ENCODE results near the gene LRRC73.
"Not testable (repeated sequence)": the region's sequence is repeated elsewhere in the genome, so short reads cannot be mapped to it uniquely, and the experiment has no call there.

The LRRC73 gene

GRCh38 chr6:43491750-43492661, 18.1 kb downstream of the LRRC73 start:
- peak; percentile 28 for DNase-seq

DNA sequence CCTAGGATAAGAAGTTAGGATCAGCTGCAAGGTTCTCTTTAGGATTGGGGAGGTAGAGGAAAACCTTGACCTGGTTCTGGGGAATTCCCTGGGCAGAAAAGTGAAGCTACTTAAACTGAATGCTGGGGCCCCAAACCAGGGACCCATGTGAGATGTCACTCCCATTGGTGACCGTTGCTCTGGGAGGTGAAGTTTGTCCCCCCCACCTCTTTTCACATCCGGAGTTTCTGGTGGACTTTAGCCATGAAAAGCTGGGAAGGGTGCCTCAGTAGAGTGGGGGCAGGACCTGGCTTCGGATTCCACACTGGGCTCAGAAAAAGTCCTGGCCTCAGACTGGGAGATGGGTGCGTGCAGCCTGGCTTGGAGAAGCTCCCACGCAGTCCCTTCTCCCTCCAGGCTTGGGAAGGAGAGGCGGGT, 19.6 kb downstream of the LRRC73 start:
- DNase-seq: no peak

- DNase-seq: peak; percentile 62
These were observed 20.7 kb downstream of the LRRC73 start for GRCh38 chr6:43489277-43490072.

GRCh38 chr6:43488667-43489276, 21.4 kb downstream of the LRRC73 start:
- no peak for DNase-seq

GRCh38 chr6:43481591-43482236, 28.4 kb downstream of the LRRC73 start:
- DNase-seq: no peak

- DNase-seq: no peak
These were observed 29.1 kb downstream of the LRRC73 start for GRCh38 chr6:43481075-43481474.

DNA sequence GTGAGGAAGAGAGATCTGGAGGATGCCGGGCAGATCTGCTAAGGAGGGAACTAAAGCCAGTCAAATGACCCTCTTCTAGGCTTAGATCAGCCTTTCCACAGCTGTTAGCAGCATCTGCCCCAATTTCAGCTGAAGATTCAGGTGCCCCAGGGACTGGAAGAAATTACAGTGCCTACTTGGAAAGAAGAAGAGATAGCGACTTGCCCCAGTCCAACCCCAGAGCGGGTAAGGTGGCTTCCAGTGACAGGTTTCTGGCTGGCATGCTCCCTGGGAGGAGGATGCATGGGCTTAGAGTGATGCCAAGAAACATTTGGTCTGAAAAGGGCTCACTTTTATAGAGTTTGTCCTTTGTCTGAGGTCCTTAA, 32.2 kb downstream of the LRRC73 start:
- no peak for DNase-seq

- peak; percentile 96 for DNase-seq
These were observed 32.7 kb downstream of the LRRC73 start, which contains the start of gene TJAP1 for GRCh38 chr6:43477235-43478007. TJAP1 (plus strand) TSS chr6:43477570; CDS start chr6:43499002, 21,432 bp downstream.

DNA sequence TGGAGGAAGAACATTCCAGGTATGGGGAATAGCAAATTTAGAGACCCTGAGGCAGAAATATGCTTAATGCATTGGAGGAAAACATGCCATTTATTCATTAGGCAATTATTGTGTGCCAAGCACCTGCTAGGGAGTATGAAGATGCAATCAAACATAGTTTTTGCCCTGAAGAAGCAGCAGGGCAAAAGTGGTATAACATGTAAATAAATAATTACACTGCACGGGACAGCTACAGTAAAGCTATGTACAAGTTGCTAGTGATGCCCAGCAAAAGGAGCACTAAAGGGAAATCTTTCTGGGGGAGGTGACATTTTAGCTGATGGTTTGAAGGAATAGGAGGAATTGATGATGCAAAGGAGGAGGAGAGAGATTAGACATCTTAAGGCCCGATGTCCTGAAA, 33.4 kb downstream of the LRRC73 start:
- peak; percentile 14 for DNase-seq

DNA sequence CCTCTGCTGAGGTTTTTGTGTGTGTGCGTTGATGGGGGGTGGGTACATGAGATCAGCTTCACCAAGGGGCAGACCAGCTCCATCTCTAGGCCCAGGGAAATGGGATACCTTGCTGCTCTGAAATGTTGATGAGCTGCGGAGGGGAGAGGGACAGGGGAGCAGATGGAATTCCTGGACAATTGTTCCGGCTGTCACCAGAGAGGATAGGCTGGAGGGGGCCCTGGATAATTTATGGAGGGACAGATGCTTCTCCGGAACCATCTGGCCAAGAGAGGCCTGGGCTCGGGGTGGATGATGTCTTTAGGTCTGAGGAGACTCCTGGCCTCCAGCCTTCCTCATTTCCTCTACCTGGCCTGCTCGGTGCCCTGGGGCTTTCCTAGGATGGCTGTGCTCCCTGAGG, 34.6 kb downstream of the LRRC73 start:
- DNase-seq: peak; percentile 46

- no peak for DNase-seq
These were observed 37.6 kb downstream of the LRRC73 start for GRCh38 chr6:43472515-43472914.

DNA sequence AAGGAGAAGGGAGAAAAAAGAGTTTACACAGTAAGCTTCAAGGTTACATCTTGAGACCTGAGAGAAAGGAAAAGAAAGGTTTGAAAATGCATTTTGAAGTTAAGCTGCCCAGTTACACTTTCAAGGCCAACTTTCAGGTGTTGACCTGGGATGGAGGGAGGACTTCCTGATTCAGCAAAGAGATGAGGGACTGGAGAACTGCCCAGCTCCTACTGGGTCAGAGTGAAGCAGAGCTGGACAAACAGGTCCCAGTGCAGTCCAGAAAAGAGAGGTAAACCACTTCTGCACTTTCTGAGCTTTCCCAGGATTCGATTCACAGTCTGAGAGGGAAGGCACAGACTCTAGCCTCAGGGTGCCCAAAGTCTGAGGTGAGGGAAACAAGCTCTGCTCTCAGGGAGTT, 38.7 kb downstream of the LRRC73 start:
- no peak for DNase-seq

DNA sequence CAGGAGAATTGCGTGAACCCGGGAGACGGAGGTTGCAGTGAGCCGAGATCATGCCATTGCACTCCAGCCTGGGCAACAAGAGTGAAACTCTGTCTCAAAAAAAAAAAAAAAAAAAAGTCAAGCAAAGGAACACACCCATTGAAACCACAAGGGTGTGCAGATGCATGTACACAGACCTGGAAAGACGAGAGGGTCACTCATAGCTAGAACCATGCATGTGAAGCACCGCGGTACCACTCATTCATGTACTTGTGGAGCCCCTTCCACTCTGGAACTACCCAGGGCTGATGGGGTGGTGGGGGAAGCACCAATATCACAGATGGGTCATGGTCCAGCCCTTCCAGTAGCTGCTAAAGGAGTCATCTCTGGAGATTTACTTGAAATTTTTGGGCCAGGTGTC, 40.2 kb downstream of the LRRC73 start:
- DNase-seq: no peak

DNA sequence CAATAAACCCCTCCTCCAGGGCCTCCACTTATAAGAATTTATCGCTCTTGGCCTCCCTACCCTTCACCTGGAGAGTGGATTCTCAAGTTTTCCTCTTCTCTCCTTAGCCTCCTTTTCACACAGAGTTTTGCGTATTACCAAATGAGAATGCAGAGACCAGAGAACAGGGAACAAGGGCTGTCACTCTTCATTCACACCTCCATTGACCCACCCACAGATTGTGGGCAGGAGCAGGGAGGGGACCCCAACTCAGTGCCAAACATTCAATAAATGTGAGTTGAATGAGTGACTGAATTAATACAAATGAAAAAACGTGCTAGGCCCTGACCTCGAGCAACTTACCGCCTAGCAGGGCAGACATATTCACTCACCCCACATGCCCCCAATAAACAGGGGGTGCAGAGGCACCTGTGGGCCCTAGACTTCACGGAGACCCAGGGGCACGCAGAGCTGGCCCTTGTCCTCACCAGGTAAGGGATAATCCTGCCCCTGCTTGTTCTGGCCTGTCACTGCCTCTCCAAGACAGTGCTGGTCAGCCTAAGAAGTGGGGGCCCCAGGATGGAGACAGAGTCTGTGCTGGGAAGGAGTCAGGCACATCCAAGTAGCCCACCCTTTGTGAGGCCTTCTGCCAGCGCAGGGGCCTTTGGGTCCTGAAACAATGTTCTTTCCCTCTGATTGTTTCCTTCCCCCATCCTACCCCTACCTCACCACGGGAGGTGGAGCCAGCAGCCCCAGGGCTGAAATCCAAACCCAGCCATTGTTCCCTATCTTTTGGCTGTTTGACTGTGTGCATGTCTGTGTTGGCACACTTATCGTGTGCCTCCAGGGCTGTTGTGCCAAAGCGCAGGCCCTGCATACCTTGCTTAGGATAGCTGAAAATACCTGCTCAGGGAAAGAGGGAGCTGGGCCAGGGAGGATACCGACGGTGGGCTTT, 41.1 kb downstream of the LRRC73 start:
- no peak for DNase-seq

DNA sequence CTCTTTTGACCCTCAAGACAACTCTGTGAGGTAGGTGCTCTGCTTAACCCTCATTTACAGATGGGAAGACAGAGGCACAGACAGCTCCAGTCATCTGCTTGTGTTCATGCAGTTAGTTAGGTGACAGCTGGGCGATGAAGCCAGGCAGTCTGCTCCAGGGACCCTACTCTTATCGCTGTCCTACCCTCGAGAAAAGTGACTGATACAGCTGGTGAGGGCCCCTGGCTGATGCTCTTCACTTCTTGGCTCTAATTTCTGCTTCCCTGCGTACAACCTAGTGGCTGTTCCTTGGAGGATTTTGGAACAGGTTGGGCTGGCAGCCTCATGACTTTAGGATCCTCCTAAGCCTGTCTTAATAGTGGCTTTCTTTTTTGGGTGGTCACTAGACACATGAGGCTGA, 41.9 kb downstream of the LRRC73 start:
- DNase-seq: no peak

- no peak for DNase-seq
These were observed 42.4 kb downstream of the LRRC73 start for GRCh38 chr6:43467752-43468151.

GRCh38 chr6:43467265-43467664, 42.9 kb downstream of the LRRC73 start:
- DNase-seq: not testable (repeated sequence)

DNA sequence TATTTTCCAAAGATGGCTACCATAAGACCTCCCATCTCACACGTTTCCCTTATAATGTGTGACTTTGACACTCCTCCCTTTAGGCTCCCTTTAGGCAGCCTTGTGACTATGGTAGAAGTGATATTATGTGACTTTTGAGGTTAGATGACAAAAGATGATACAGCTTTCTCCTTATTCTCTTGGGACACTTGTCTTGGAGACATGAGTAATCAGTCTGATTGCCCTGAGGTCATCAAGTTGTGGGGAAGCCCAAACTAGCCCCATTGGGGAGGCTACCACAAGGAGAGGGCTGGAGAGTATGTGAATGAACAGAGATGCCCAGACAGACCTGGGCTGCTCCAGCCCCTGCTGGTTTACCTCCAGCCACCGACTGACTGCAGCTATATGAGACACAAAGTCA, 44.2 kb downstream of the LRRC73 start:
- DNase-seq: no peak

- DNase-seq: no peak
These were observed 45.8 kb downstream of the LRRC73 start for GRCh38 chr6:43464337-43464736.

DNA sequence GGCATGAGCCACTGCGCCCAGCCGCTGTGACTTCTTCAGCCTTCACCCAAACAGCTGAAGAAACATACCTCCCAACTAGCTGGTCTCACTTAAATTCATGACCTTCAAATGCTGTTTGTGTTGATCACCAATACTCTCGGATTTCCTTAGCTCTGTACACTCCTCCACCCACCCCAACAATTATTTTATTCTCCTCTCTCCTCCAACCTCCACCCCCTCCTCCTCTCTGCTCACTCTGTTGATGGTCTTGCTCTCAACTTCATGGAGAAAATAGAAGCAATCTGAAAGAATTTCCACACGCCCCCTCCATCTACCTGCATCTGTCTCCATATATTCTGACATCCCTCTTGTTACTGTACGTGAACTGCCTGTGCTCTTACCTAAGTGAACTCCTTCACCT, 48.2 kb downstream of the LRRC73 start:
- DNase-seq: no peak

- DNase-seq: no peak
These were observed 50.1 kb downstream of the LRRC73 start for GRCh38 chr6:43460032-43460431.
